GM12878 (cell line): Measurements from ENCODE around the gene ARIH2. TPM values are rescaled to one million over a fixed set of nuclear protein-coding genes. Genes with fewer than 3 reads are reported as not detected.

ENCODE experiments used
- ATAC-seq: fragments of 200-7000 bp; cut with Tn5 transposase; 3 replicates; pipeline ENCODE4 v1.9.1; 2020; ENCODE audit warnings: mild to moderate bottlenecking, moderate library complexity
- BruUV-seq: library from RNA; stranded (reverse); fragments of 400-500 nt; replicated peaks from 2 replicates; lab custom pipeline; 2021; lab: Mats Ljungman, UMichigan
- CTCF ChIA-PET: fragments of 300-600 bp; sonication (Branson Sonifier 250); formaldehyde crosslinking; extraction: SDS; loops from one replicate; lab custom pipeline; 2021; ENCODE audit warnings: inconsistent platforms; lab: Yijun Ruan, JAX
- POLR2A ChIA-PET: fragments of 350-600 bp; formaldehyde crosslinking; extraction: SDS; loops from one replicate; lab custom pipeline; 2021; ENCODE audit warnings: inconsistent platforms; lab: Charles Lee
- RAD21 ChIA-PET: fragments of 300-600 bp; sonication (Branson Sonifier 250); formaldehyde crosslinking; loops from one replicate; lab custom pipeline; 2023; ENCODE audit warnings: antibody characterized with exemption; ENCODE audit not compliant: unreplicated experiment; lab: Charles Lee
- SMC1A ChIA-PET: fragments of 300-600 bp; sonication (Branson Sonifier 250); formaldehyde crosslinking; loops from one replicate; lab custom pipeline; 2023; ENCODE audit not compliant: unreplicated experiment, uncharacterized antibody; lab: Charles Lee
- DNase-seq: peaks from one replicate; pipeline ENCODE4 v3.0.0-alpha.2; 2011; ENCODE audit warnings: low read depth, low spot score
- FAIRE-seq: peaks from 3 replicates; lab custom pipeline; 2011; peaks lifted over from hg19 to GRCh38; lab: Jason Lieb, UNC
- H2AFZ ChIP-seq: 2 replicates; pipeline ENCODE4 v1.6.0; 2011; ENCODE audit warnings: low read depth, low read length, control low read depth; ENCODE audit not compliant: control insufficient read depth
- H3K27ac ChIP-seq: 2 replicates; pipeline ENCODE4 v1.5.1; 2011; ENCODE audit warnings: control low read depth; ENCODE audit not compliant: control insufficient read depth, insufficient read depth
- H3K27me3 ChIP-seq, 2 experiments: replicated peaks in 1 of 2; 2 replicates each; pipeline versions ENCODE4 v1.6.0 to v1.6.1; 2011; ENCODE audit warnings: low read length in 1 of 2; ENCODE audit not compliant: control insufficient read depth in 2 of 2, insufficient read depth in 2 of 2
- H3K36me3 ChIP-seq, 2 experiments: 2 replicates each; pipeline ENCODE4 v1.5.1; 2011; ENCODE audit warnings: low read length in 1 of 2; ENCODE audit not compliant: control insufficient read depth in 2 of 2, insufficient read depth in 2 of 2
- H3K4me1 ChIP-seq: 2 replicates; pipeline ENCODE4 v1.6.1; 2011; ENCODE audit warnings: mild to moderate bottlenecking, low read length, moderate library complexity, mixed read lengths; ENCODE audit not compliant: control insufficient read depth, insufficient read depth
- H3K4me2 ChIP-seq: 2 replicates; pipeline ENCODE4 v1.6.0; 2011; ENCODE audit warnings: control low read depth; ENCODE audit not compliant: control insufficient read depth, insufficient read depth
- H3K4me3 ChIP-seq: fragments of 200-600 bp; sonication (generic); 2 replicates; pipeline ENCODE4 v1.5.1; 2016
- H3K79me2 ChIP-seq: 2 replicates; pipeline ENCODE4 v1.6.0; 2011; ENCODE audit warnings: low read length; ENCODE audit not compliant: control insufficient read depth, insufficient read depth
- H3K9ac ChIP-seq: 2 replicates; pipeline ENCODE4 v1.8.0; 2011; ENCODE audit warnings: low read length, control low read depth, mixed read lengths; ENCODE audit not compliant: control insufficient read depth, insufficient read depth
- H3K9me3 ChIP-seq: replicated peaks from 3 replicates; pipeline ENCODE4 v1.5.1; 2011; ENCODE audit warnings: mild to moderate bottlenecking, low read length; ENCODE audit not compliant: control insufficient read depth, insufficient read depth
- H4K20me1 ChIP-seq: 2 replicates; pipeline ENCODE4 v1.6.0; 2011; ENCODE audit not compliant: control insufficient read depth, insufficient read depth
- ATF2 ChIP-seq: IDR thresholded peaks from 2 replicates; pipeline ENCODE4 v1.6.1; 2012; ENCODE audit warnings: low read length, inconsistent platforms
- CEBPB ChIP-seq, 2 experiments: fragments of 150-350 bp in 1 of 2; IDR thresholded peaks; 2 replicates each; pipeline ENCODE4 v1.6.1; 2012 to 2014; ENCODE audit warnings: low read depth in 2 of 2, low read length in 2 of 2, borderline replicate concordance in 1 of 2, inconsistent platforms in 1 of 2
- CREB1 ChIP-seq: IDR thresholded peaks from 2 replicates; pipeline ENCODE4 v1.6.1; 2012; ENCODE audit warnings: low read depth, mild to moderate bottlenecking, inconsistent platforms
- HDGF ChIP-seq: fragments of 450-650 bp; IDR thresholded peaks from 2 replicates; pipeline ENCODE4 v1.6.1; 2016; ENCODE audit warnings: antibody characterized with exemption
- MEF2A ChIP-seq: IDR thresholded peaks from 2 replicates; pipeline ENCODE4 v1.6.1; 2011; ENCODE audit warnings: low read depth, mild to moderate bottlenecking, low read length, moderate library complexity; ENCODE audit not compliant: insufficient read depth
- MTA2 ChIP-seq: fragments of 450-650 bp; IDR thresholded peaks from 2 replicates; pipeline ENCODE4 v1.6.1; 2016; ENCODE audit warnings: low read depth, mild to moderate bottlenecking, moderate library complexity
- NR2F1 ChIP-seq: fragments of 450-650 bp; conservative IDR thresholded peaks from 2 replicates; pipeline ENCODE4 v1.6.1; 2017; ENCODE audit warnings: mild to moderate bottlenecking
- PRDM15 ChIP-seq: fragments of 450-650 bp; formaldehyde crosslinking; IDR thresholded peaks from 2 replicates; pipeline ENCODE4 v1.4.0; 2020; ENCODE audit warnings: mild to moderate bottlenecking, moderate library complexity
- SPI1 ChIP-seq: IDR thresholded peaks from 2 replicates; pipeline ENCODE4 v1.6.1; 2011; ENCODE audit warnings: low read depth, mild to moderate bottlenecking, low read length, moderate library complexity, borderline replicate concordance; ENCODE audit not compliant: insufficient read depth
- STAT3 ChIP-seq: IDR thresholded peaks from 2 replicates; pipeline ENCODE4 v1.6.1; 2011; ENCODE audit warnings: low read depth, low read length, improper control_type of control experiment
- TBL1XR1 ChIP-seq: IDR thresholded peaks from 2 replicates; pipeline ENCODE4 v1.6.1; 2012; ENCODE audit warnings: low read depth, low read length, improper control_type of control experiment
- ZNF207 ChIP-seq: fragments of 450-650 bp; IDR thresholded peaks from 2 replicates; pipeline ENCODE4 v1.6.1; 2014; ENCODE audit warnings: antibody characterized with exemption, mild to moderate bottlenecking, borderline replicate concordance
- ZNF24 ChIP-seq: fragments of 450-650 bp; IDR thresholded peaks from 2 replicates; pipeline ENCODE4 v1.6.1; 2017; ENCODE audit warnings: antibody characterized with exemption, mild to moderate bottlenecking
- ZNF274 ChIP-seq: IDR thresholded peaks from one replicate; pipeline ENCODE4 v1.8.0; 2011; ENCODE audit not compliant: insufficient read length, insufficient read depth
- WGBS: methylation state at CpG from one replicate; pipeline ENCODE4 v1.1.6; 2016; ENCODE audit warnings: low lambda C conversion rate; ENCODE audit not compliant: insufficient replicate concordance, insufficient coverage; ENCODE audit errors: missing lambda C conversion rate; 5-methylcytosine and 5-hydroxymethylcytosine counted together
- in situ Hi-C: fragments of 300-500 bp; cut with MboI; formaldehyde crosslinking; loops from 9 replicates; pipeline ENCODE4 v1.14.3; 2018; ENCODE audit warnings: mixed read lengths
- intact Hi-C: fragments of 100-400 bp; cut with micrococcal nuclease; formaldehyde crosslinking; loops from one replicate; pipeline ENCODE4 v1.14.2; 2022; ENCODE audit not compliant: unreplicated experiment
- polyA plus RNA-seq, 11 experiments: library from polyadenylated mRNA; depleted of rRNA in 4 of 11; unstranded in 6 of 11; stranded (reverse) in 5 of 11; fragments of >200 nt; fragmentation: Nextera tagmentation in 4 of 11; fragmentation: Illumina TruSeq in 1 of 11; extraction: Ambion mirVana in 4 of 11; extraction: Trizol in 1 of 11; gene quantifications; 1 replicate in 1 of 11; 2 replicates in 10 of 11; pipeline versions ENCODE4 v1.2.1 to v1.2.3, GENCODE V29; 2011 to 2016; ENCODE audit warnings: inconsistent platforms in 2 of 11, missing spikeins in 2 of 11, low read depth in 1 of 11
- total RNA-seq, 4 experiments: library from RNA; depleted of rRNA in 3 of 4; stranded (reverse); fragments of >200 nt in 3 of 4; fragmentation: Illumina TruSeq in 1 of 4; extraction: Trizol in 1 of 4; gene quantifications; 2 replicates each; pipeline versions ENCODE4 v1.2.1 to v1.2.3, GENCODE V29; 2013 to 2021

The ARIH2 gene
- total and polyA plus RNA-seq, 10 of the 15 experiments (the other 5 are each of a cell fraction or from before 2014, with no cell fraction given), result 18.7 to 74.7 (median 63.7) TPM

GRCh38 chr3:48928679-48929078 lies 10.0 kb downstream of the ARIH2 start:
- no peak for FAIRE-seq
- RAD21 ChIA-PET, result interaction anchor here (1.0 to 2.9 kb wide), 2 partner anchors 9 to 31 kb away, joined by 3 to 15 read pairs; partner anchors contain the start of gene ARIH2
- Histone ChIP-seq H3K27me3 (no peaks in the 10 kb centered on the region), H4K20me1 (no peaks in the 10 kb centered on the region; the same call in none of the 2 replicates), H3K9me3 (no peaks in the 10 kb centered on the region), H3K9ac (no peak overlapping the region; the same call in 1 of the 2 replicates), H3K4me2 (peak overlapping the region; percentile 67), H2AFZ (no peak overlapping the region), H3K79me2 (peaks cover 66% of the 10 kb centered on the region), H3K4me3 (0 out of 2 replicates have a peak overlapping the region, but pooled peaks have one; percentile 14), H3K4me1 (peaks cover 30% of the 10 kb centered on the region), H3K27ac (no peak overlapping the region; the same call in 1 of the 2 replicates), H3K36me3 (peaks cover 3 to 25% of the 10 kb centered on the region in 2 experiments)
- CTCF ChIA-PET, result interaction anchor here (0.5 to 4.0 kb wide), 9 partner anchors 8 to 242 kb away, joined by 3 to 18 read pairs (median 4); partner anchors contain the start of genes ARIH2 and NCKIPSD
- POLR2A ChIA-PET, result interaction anchor here (0.6 to 2.7 kb wide), 5 partner anchors 10 to 189 kb away, joined by 4 to 14 read pairs (median 4); partner anchors contain the start of genes ARIH2, SLC25A20 and WDR6
- intact Hi-C loops, result no loop called here
- no TSS peak for BruUV-seq
- SMC1A ChIA-PET, result interaction anchor here (1.0 to 5.3 kb wide), 7 partner anchors 10 to 109 kb away, joined by 3 to 23 read pairs (median 5); partner anchors contain the start of gene ARIH2
- in situ Hi-C loops, result no loop called here
- 0% methylated on average over 1 of the region's 1 CpG for WGBS
- peak; percentile 41 for ATAC-seq
- DNase-seq, result no peak
- no peak for TF ChIP-seq TBL1XR1
- no peak; the same call in 1 of the 2 replicates for TF ChIP-seq ATF2
- TF ChIP-seq ZNF207, result no peak
- TF ChIP-seq ZNF24, result no peak
- TF ChIP-seq CEBPB (IDR thresholded peaks at IDR 0.05; ENCODE audit: borderline replicate concordance in 1 of 2, low read depth in 2 of 2, low read length in 2 of 2), result no peak
- TF ChIP-seq MEF2A, result no peak
- no peak for TF ChIP-seq PRDM15 (CRISPR knock-in tag)
- no peak for TF ChIP-seq ZNF274
- no peak for TF ChIP-seq STAT3
- no peak for TF ChIP-seq CREB1
- TF ChIP-seq MTA2, result no peak
- 0 out of 2 replicates have a peak, but pooled peaks have one; percentile 27 for TF ChIP-seq SPI1
- TF ChIP-seq NR2F1, result 0 out of 2 replicates have a peak, but pooled peaks have one; percentile 6
- no peak for TF ChIP-seq HDGF
